Stomach (tissue), 4 donors: ENCODE measurements around the gene PATL1.

Source experiments
- CTCF ChIP-seq, 7 experiments: fragments of 450-650 bp in 4 of 7; fragments of 200-600 bp in 3 of 7; sonication (generic) in 3 of 7; IDR thresholded peaks; one replicate each; pipeline ENCODE4 v1.5.1; 2016 to 2019; ENCODE audit warnings: antibody characterized with exemption in 7 of 7, control low read depth in 2 of 7, mild to moderate bottlenecking in 1 of 7
- POLR2A ChIP-seq, 4 donors: fragments of 450-650 bp; IDR thresholded peaks; one replicate each; pipeline ENCODE4 v1.6.1; 2016; ENCODE audit warnings: antibody characterized with exemption in 4 of 4, control low read depth in 2 of 4, mild to moderate bottlenecking in 1 of 4, moderate library complexity in 1 of 4

DNA sequence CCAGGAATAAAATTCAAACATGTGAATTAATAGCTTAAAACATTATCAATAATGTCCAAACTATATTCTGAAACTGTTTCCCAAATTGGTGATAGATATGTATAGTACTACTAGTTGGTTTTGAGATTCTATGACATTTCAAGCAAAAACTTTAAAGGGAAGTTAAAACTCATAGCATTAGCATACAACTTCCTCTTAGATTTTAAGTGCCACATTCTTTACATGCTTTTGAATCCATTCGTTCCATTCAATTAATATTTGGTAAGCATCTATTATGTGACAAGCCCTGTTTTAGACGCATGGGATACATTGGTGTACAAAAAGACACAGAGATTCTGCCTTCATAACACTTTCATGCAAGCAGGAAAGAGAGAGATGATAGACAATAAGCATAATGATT lies 8.9 kb downstream of the PATL1 start:
- TF ChIP-seq CTCF (IDR thresholded peaks at IDR 0.05) = no peak
- no peak for TF ChIP-seq POLR2A (IDR thresholded peaks at IDR 0.05)
